ENCODE data around the gene FNTB. TPM values are rescaled to one million over a fixed set of nuclear protein-coding genes. Genes with fewer than 3 reads are reported as not detected.

Gene FNTB
- total and polyA plus RNA-seq, 2 experiments from 2014 or later = 8.6 to 12.5 TPM

DNA sequence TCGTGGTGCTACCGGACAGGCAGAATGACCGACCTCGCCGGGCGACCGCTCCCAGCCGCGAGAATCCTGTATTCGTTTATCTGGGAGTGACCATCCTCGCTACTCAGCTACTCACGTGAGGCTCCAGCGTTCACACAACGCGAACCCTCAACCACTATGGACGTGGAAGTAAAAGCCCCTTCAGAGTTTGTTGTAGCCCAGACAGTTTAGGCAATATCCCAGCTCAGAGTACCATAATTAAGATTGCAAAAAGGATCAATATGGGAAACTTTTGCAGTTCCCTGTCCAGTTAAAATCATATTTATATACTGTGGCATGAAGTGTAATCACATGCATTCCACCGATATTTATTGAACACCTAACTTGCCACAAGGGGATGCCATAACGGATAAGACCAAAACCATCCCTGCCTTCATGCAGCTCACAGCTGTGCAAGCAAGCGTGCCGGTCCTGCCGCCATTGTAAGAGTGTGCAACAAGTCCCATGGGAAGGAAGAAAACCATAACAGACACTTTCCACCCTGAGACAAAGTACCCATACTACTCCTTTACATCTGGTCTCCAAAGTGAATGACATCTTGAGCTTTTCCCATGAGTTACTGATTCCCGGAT is 116.6 kb downstream of the FNTB start:
- H3K27me3 ChIP-seq (ENCODE audit: insufficient read depth) = peaks cover 6% of the 10 kb centered on the region; the same call in 1 of the 2 replicates
- Mint-ChIP-seq H3K27me3 (ENCODE audit: insufficient read depth, low read depth, poor library complexity) (peaks cover 13% of the 10 kb centered on the region), H3K36me3 (ENCODE audit: low read depth) (peaks cover 19% of the 10 kb centered on the region), H3K4me1 (peaks cover 14% of the 10 kb centered on the region), H3K9me3 (no peaks in the 10 kb centered on the region), H3K4me3 (peak overlapping the region; percentile 92), H3K27ac (peak overlapping the region; percentile 85)
- TF ChIP-seq CTCF (conservative IDR thresholded peaks at IDR 0.05; ENCODE audit: low read depth in 2 of 2) = peak; percentile 37 to 46
- TF ChIP-seq NANOG (IDR thresholded peaks at IDR 0.05; ENCODE audit: borderline replicate concordance) = no peak
- no peak for TF ChIP-seq ETS1 (IDR thresholded peaks at IDR 0.05)
- H3F3A ChIP-seq (replicated peaks; ENCODE audit: low read depth) = no peaks in the 10 kb centered on the region
- H4K20me1 ChIP-seq (replicated peaks; ENCODE audit: insufficient read depth) = peaks cover 6% of the 10 kb centered on the region; the same call in 1 of the 2 replicates
- peak overlapping the region; percentile 78 for H3K4me3 ChIP-seq
- DNase-seq (ENCODE audit: low spot score) = peak; percentile 42
- H3K9me2 ChIP-seq (ENCODE audit: insufficient read depth) = no peaks in the 10 kb centered on the region
- H3K4me1 ChIP-seq (ENCODE audit: insufficient read depth) = peaks cover 10% of the 10 kb centered on the region
- H3K27ac ChIP-seq (ENCODE audit: low read depth) = no peak overlapping the region
- peaks cover 31% of the 10 kb centered on the region for H3K79me2 ChIP-seq (replicated peaks; ENCODE audit: insufficient read depth)
- no peaks in the 10 kb centered on the region for H3K36me3 ChIP-seq (ENCODE audit: insufficient read depth)
- peak overlapping the region; percentile 88 for H3K4me2 ChIP-seq
- ATAC-seq = peak; percentile 8; the same call in 2 of the 3 replicates
- peak overlapping the region; percentile 99 for H2AFZ ChIP-seq

- Histone ChIP-seq H3K4me2 (no peak overlapping the region), H3K9me2 (ENCODE audit: insufficient read depth) (no peaks in the 10 kb centered on the region), H3K4me3 (no peak overlapping the region), H3K36me3 (ENCODE audit: insufficient read depth) (no peaks in the 10 kb centered on the region), H4K20me1 (replicated peaks; ENCODE audit: insufficient read depth) (peaks cover 6% of the 10 kb centered on the region; the same call in 1 of the 2 replicates), H3K27me3 (ENCODE audit: insufficient read depth) (peaks cover 6% of the 10 kb centered on the region; the same call in 1 of the 2 replicates), H3K4me1 (ENCODE audit: insufficient read depth) (peaks cover 10% of the 10 kb centered on the region), H3F3A (replicated peaks; ENCODE audit: low read depth) (no peaks in the 10 kb centered on the region), H3K27ac (ENCODE audit: low read depth) (no peak overlapping the region), H2AFZ (no peak overlapping the region), H3K79me2 (replicated peaks; ENCODE audit: insufficient read depth) (peaks cover 16% of the 10 kb centered on the region)
- DNase-seq (ENCODE audit: low spot score) (no peak), ATAC-seq (no peak)
- Mint-ChIP-seq H3K27ac (no peak overlapping the region), H3K4me3 (no peak overlapping the region), H3K4me1 (peaks cover 14% of the 10 kb centered on the region), H3K27me3 (ENCODE audit: insufficient read depth, low read depth, poor library complexity) (peaks cover 13% of the 10 kb centered on the region), H3K9me3 (no peaks in the 10 kb centered on the region), H3K36me3 (ENCODE audit: low read depth) (peaks cover 15% of the 10 kb centered on the region)
- TF ChIP-seq CREB1 (CRISPR knock-in tag; IDR thresholded peaks at IDR 0.05; ENCODE audit: low read depth) = no peak
- no peak for TF ChIP-seq ZNF114 (CRISPR knock-in tag; IDR thresholded peaks at IDR 0.05)
- no peak for TF ChIP-seq STAT1 (IDR thresholded peaks at IDR 0.05; ENCODE audit: unreplicated experiment)
- TF ChIP-seq POLR2AphosphoS5 (IDR thresholded peaks at IDR 0.05; ENCODE audit: low read depth) = no peak
- no peak for TF ChIP-seq JUNB (IDR thresholded peaks at IDR 0.05; ENCODE audit: unreplicated experiment)
Observed at GRCh38 chr14:65104791-65105190, 118.1 kb downstream of the FNTB start.

All from GM23338 (cell line).